HepG2 (cell line): ENCODE measurements around the gene TSPAN31. TPM values are rescaled to one million over a fixed set of nuclear protein-coding genes. Genes with fewer than 3 reads are reported as not detected.

Experiments
- AGO2 ChIP-seq: fragments of 200-400 bp; formaldehyde crosslinking; optimal IDR thresholded peaks from 2 replicates; pipeline ENCODE3; 2017; ENCODE audit warnings: mild to moderate bottlenecking, low read depth, low read length, moderate library complexity
- ARHGAP35 ChIP-seq: sonication (generic); formaldehyde crosslinking; IDR thresholded peaks from 2 replicates; pipeline ENCODE4 v1.9.0; 2022; ENCODE audit warnings: mild to moderate bottlenecking, inconsistent platforms, moderate library complexity, missing genetic modification reagents, borderline replicate concordance
- BCLAF1 ChIP-seq: fragments of 450-650 bp; IDR thresholded peaks from 2 replicates; pipeline ENCODE4 v1.6.1; 2017; ENCODE audit warnings: mild to moderate bottlenecking
- BHLHE40 ChIP-seq: IDR thresholded peaks from 2 replicates; pipeline ENCODE4 v1.6.1; 2011; ENCODE audit warnings: low read length, improper control_type of control experiment
- GZF1 ChIP-seq: sonication (generic); formaldehyde crosslinking; IDR thresholded peaks from 2 replicates; pipeline ENCODE4 v1.5.1; 2020; ENCODE audit warnings: mild to moderate bottlenecking, missing genetic modification reagents
- HIVEP1 ChIP-seq: sonication (generic); formaldehyde crosslinking; IDR thresholded peaks from 2 replicates; pipeline ENCODE4 v1.4.0; 2020; ENCODE audit warnings: mild to moderate bottlenecking, missing genetic modification reagents
- HNF4A ChIP-seq: sonication (generic); formaldehyde crosslinking; IDR thresholded peaks from 2 replicates; pipeline ENCODE4 v1.4.0; 2020; ENCODE audit warnings: missing genetic modification reagents
- KLF15 ChIP-seq: sonication (generic); formaldehyde crosslinking; IDR thresholded peaks from 2 replicates; pipeline ENCODE4 v1.8.1; 2023; ENCODE audit warnings: borderline replicate concordance, mild to moderate bottlenecking, inconsistent platforms, missing genetic modification reagents, mixed read lengths
- MED13 ChIP-seq: sonication (generic); formaldehyde crosslinking; IDR thresholded peaks from 2 replicates; pipeline ENCODE4 v1.5.0; 2020; ENCODE audit warnings: missing genetic modification reagents
- MXD1 ChIP-seq: sonication (generic); formaldehyde crosslinking; IDR thresholded peaks from 2 replicates; pipeline ENCODE4 v1.4.0; 2020; ENCODE audit warnings: mild to moderate bottlenecking, missing genetic modification reagents
- NBN ChIP-seq: fragments of 450-650 bp; conservative IDR thresholded peaks from 2 replicates; pipeline ENCODE4 v1.6.1; 2017
- NFRKB ChIP-seq: fragments of 450-650 bp; IDR thresholded peaks from 2 replicates; pipeline ENCODE4 v1.6.1; 2017
- RFXAP ChIP-seq: sonication (generic); formaldehyde crosslinking; IDR thresholded peaks from 2 replicates; pipeline ENCODE4 v1.4.0; 2020; ENCODE audit warnings: missing genetic modification reagents, borderline replicate concordance
- SOX5 ChIP-seq: IDR thresholded peaks from 2 replicates; pipeline ENCODE4 v1.6.1; 2016; ENCODE audit warnings: borderline replicate concordance
- SRY ChIP-seq: sonication (generic); formaldehyde crosslinking; IDR thresholded peaks from 2 replicates; pipeline ENCODE4 v1.8.0; 2022; ENCODE audit warnings: mild to moderate bottlenecking, missing genetic modification reagents
- SUZ12 ChIP-seq: fragments of 150-350 bp; IDR thresholded peaks from 2 replicates; pipeline ENCODE4 v1.6.1; 2014; ENCODE audit warnings: low read depth, low read length
- TBP ChIP-seq: sonication (generic); formaldehyde crosslinking; IDR thresholded peaks from 2 replicates; pipeline ENCODE4 v1.5.0; 2020; ENCODE audit warnings: missing genetic modification reagents
- ZBTB44 ChIP-seq: sonication (generic); formaldehyde crosslinking; IDR thresholded peaks from 2 replicates; pipeline ENCODE4 v1.4.0; 2020; ENCODE audit warnings: missing genetic modification reagents
- ZBTB7A ChIP-seq: sonication (generic); formaldehyde crosslinking; IDR thresholded peaks from 2 replicates; pipeline ENCODE4 v1.8.0; 2022; ENCODE audit warnings: mild to moderate bottlenecking, missing genetic modification reagents
- ZNF124 ChIP-seq: sonication (generic); formaldehyde crosslinking; IDR thresholded peaks from 2 replicates; pipeline ENCODE4 v1.4.0; 2020; ENCODE audit warnings: missing genetic modification reagents
- ZNF33B ChIP-seq: sonication (generic); formaldehyde crosslinking; IDR thresholded peaks from 2 replicates; pipeline ENCODE4 v1.5.1; 2020; ENCODE audit warnings: mild to moderate bottlenecking, missing genetic modification reagents
- ZNF546 ChIP-seq: sonication (generic); formaldehyde crosslinking; conservative IDR thresholded peaks from 2 replicates; pipeline ENCODE4 v1.8.1; 2023; ENCODE audit warnings: mild to moderate bottlenecking, missing genetic modification reagents
- ZNF552 ChIP-seq: sonication (generic); formaldehyde crosslinking; IDR thresholded peaks from 2 replicates; pipeline ENCODE4 v1.9.0; 2022; ENCODE audit warnings: missing genetic modification reagents, mild to moderate bottlenecking, borderline replicate concordance
- ZNF569 ChIP-seq: sonication (generic); formaldehyde crosslinking; IDR thresholded peaks from 2 replicates; pipeline ENCODE4 v1.5.0; 2020; ENCODE audit warnings: mild to moderate bottlenecking, missing genetic modification reagents, moderate library complexity, borderline replicate concordance
- ZSCAN5A ChIP-seq: sonication (generic); formaldehyde crosslinking; IDR thresholded peaks from 2 replicates; pipeline ENCODE4 v1.8.0; 2022; ENCODE audit warnings: mild to moderate bottlenecking, missing genetic modification reagents, borderline replicate concordance
- polyA plus RNA-seq, 8 experiments: library from polyadenylated mRNA; depleted of rRNA in 3 of 8; stranded (reverse) in 7 of 8; unstranded in 1 of 8; fragments of >200 nt; fragmentation: Illumina TruSeq in 4 of 8; extraction: Trizol in 4 of 8; gene quantifications; 2 replicates each; pipeline versions ENCODE4 v1.2.1 to v1.2.3, GENCODE V29; 2011 to 2016; ENCODE audit warnings: low read depth in 4 of 8, missing spikeins in 1 of 8, mixed read lengths in 1 of 8; ENCODE audit not compliant: insufficient read depth in 1 of 8
- total RNA-seq, 5 experiments: library from RNA; depleted of rRNA; stranded (reverse); fragments of >200 nt; fragmentation: Illumina TruSeq; extraction: Trizol; gene quantifications; 2 replicates each; pipeline ENCODE4 v1.2.3, GENCODE V29; 2016; ENCODE audit warnings: low read depth in 1 of 5

TSPAN31 gene
- total and polyA plus RNA-seq, 2 of the 13 experiments (the other 11 are each of a cell fraction or from before 2014, with no cell fraction given), result 10.4 to 24.6 TPM

GRCh38 chr12:57744777-57745484 lies at the start of gene TSPAN31 (continued):
- TF ChIP-seq SOX5 (peak; percentile 13; the same call in 1 of the 2 replicates), ZNF569 (CRISPR knock-in tag) (no peak), ZNF124 (CRISPR knock-in tag) (no peak), GZF1 (CRISPR knock-in tag) (no peak), AGO2 (peak; percentile 81), ARHGAP35 (CRISPR knock-in tag) (no peak), SRY (CRISPR knock-in tag) (peak; percentile 56; the same call in 1 of the 2 replicates), MXD1 (no peak), RFXAP (peak; percentile 89), HIVEP1 (CRISPR knock-in tag) (0 out of 2 replicates have a peak, but pooled peaks have one; percentile 54), KLF15 (no peak), HNF4A (CRISPR knock-in tag) (no peak), NFRKB (no peak), ZNF33B (CRISPR knock-in tag) (no peak), SUZ12 (no peak), ZNF546 (CRISPR knock-in tag) (no peak), TBP (no peak), ZBTB7A (no peak), ZSCAN5A (CRISPR knock-in tag) (no peak), NBN (no peak), BCLAF1 (no peak), MED13 (CRISPR knock-in tag) (no peak), ZBTB44 (CRISPR knock-in tag) (no peak), BHLHE40 (no peak), ZNF552 (CRISPR knock-in tag) (no peak)
